K562 (cell line): Measurements from ENCODE around the gene B3GALT6. TPM values are rescaled to one million over a fixed set of nuclear protein-coding genes. Genes with fewer than 3 reads are reported as not detected.

Experiments
- ATAC-seq: fragments of 200-7000 bp; cut with Tn5 transposase; 3 replicates; pipeline ENCODE4 v1.9.1; 2020; ENCODE audit warnings: moderate library complexity
- BruUV-seq: library from RNA; stranded (reverse); fragments of 400-500 nt; replicated peaks from 2 replicates; lab custom pipeline; 2021; lab: Mats Ljungman, UMichigan
- CTCF ChIA-PET: fragments of 300-600 bp; formaldehyde crosslinking; extraction: SDS; loops from one replicate; lab custom pipeline; 2021; ENCODE audit warnings: low intra/inter-chr PET ratio; lab: Yijun Ruan, JAX
- POLR2A ChIA-PET: fragments of 300-600, 350-650 bp; sonication (Branson Sonifier 250); formaldehyde crosslinking; extraction: SDS; loops from one replicate; lab custom pipeline; 2021; ENCODE audit warnings: antibody characterized with exemption, inconsistent platforms; lab: Yijun Ruan, JAX
- DNase-seq, 4 experiments: peaks; one replicate each; pipeline versions ENCODE4 v3.0.0 to v3.0.0-alpha.2; 2011 to 2018; ENCODE audit warnings: low spot score in 3 of 4, mixed read lengths in 3 of 4; ENCODE audit errors: extremely low read depth in 1 of 4
- FAIRE-seq: peaks from 2 replicates; lab custom pipeline; 2011; peaks lifted over from hg19 to GRCh38; lab: Jason Lieb, UNC
- H2AFZ ChIP-seq: 2 replicates; pipeline ENCODE4 v1.6.0; 2011; ENCODE audit warnings: low read depth, low read length, control low read depth, inconsistent platforms
- H3K27ac ChIP-seq: fragments of 200-600 bp; 3 replicates; pipeline ENCODE4 v1.8.0; 2011; ENCODE audit warnings: low read depth, mild to moderate bottlenecking, control low read depth, inconsistent platforms, low read length, moderate library complexity, mixed read lengths; ENCODE audit errors: extremely low read depth
- H3K27me3 ChIP-seq, 2 experiments: fragments of 300-600 bp in 1 of 2; 2 replicates in 1 of 2; 3 replicates in 1 of 2; pipeline versions ENCODE4 v1.6.0 to v1.8.0; 2011; ENCODE audit warnings: inconsistent platforms in 2 of 2, low read length in 2 of 2, mild to moderate bottlenecking in 1 of 2, mixed read lengths in 1 of 2, moderate library complexity in 1 of 2; ENCODE audit not compliant: control insufficient read depth in 2 of 2, insufficient read depth in 2 of 2
- H3K36me3 ChIP-seq: fragments of 300-600 bp; 3 replicates; pipeline ENCODE4 v1.8.0; 2011; ENCODE audit warnings: mild to moderate bottlenecking, low read length, inconsistent platforms; ENCODE audit not compliant: control insufficient read depth, insufficient read depth
- H3K4me1 ChIP-seq, 2 experiments: fragments of 200-600 bp in 1 of 2; replicated peaks in 1 of 2; 2 replicates in 1 of 2; 3 replicates in 1 of 2; pipeline versions ENCODE4 v1.5.1 to v1.8.0; 2011; ENCODE audit warnings: inconsistent platforms in 2 of 2, low read length in 2 of 2, mild to moderate bottlenecking in 1 of 2, mixed read lengths in 1 of 2, moderate library complexity in 1 of 2; ENCODE audit not compliant: control insufficient read depth in 2 of 2, insufficient read depth in 2 of 2
- H3K4me2 ChIP-seq: 2 replicates; pipeline ENCODE4 v1.6.1; 2011; ENCODE audit warnings: low read length, control low read depth, inconsistent platforms, mixed read lengths; ENCODE audit not compliant: insufficient read depth
- H3K4me3 ChIP-seq: fragments of 200-600 bp; sonication (generic), shearing (Covaris generic); 2 replicates; pipeline ENCODE4 v1.5.1; 2016; ENCODE audit warnings: control low read depth, inconsistent platforms
- H3K79me2 ChIP-seq: fragments of 200-600 bp; 3 replicates; pipeline ENCODE4 v1.8.0; 2011; ENCODE audit warnings: low read length, inconsistent platforms; ENCODE audit not compliant: control insufficient read depth, insufficient read depth
- H3K9ac ChIP-seq, 2 experiments: 2 replicates each; pipeline versions ENCODE4 v1.6.0 to v1.6.1; 2011; ENCODE audit warnings: low read depth in 2 of 2, low read length in 2 of 2, control low read depth in 1 of 2, inconsistent platforms in 1 of 2, mild to moderate bottlenecking in 1 of 2, mixed read lengths in 1 of 2; ENCODE audit not compliant: insufficient read depth in 1 of 2
- H3K9me1 ChIP-seq: one replicate; pipeline ENCODE4 v1.6.0; 2011; ENCODE audit warnings: inconsistent platforms, mild to moderate bottlenecking, low read length, moderate library complexity; ENCODE audit not compliant: control insufficient read depth, insufficient read depth
- H3K9me3 ChIP-seq: replicated peaks from 2 replicates; pipeline ENCODE4 v1.5.1; 2011; ENCODE audit warnings: low read depth, low read length, inconsistent platforms; ENCODE audit not compliant: control insufficient read depth, insufficient read depth
- H4K20me1 ChIP-seq: replicated peaks from 2 replicates; pipeline ENCODE4 v1.6.1; 2011; ENCODE audit warnings: low read length, inconsistent platforms, mixed read lengths; ENCODE audit not compliant: control insufficient read depth, insufficient read depth
- CGGBP1 ChIP-seq: fragments of 250-450 bp; sonication (Bioruptor Pico); IDR thresholded peaks from 2 replicates; pipeline ENCODE4 v1.9.0; 2021; ENCODE audit warnings: mild to moderate bottlenecking
- HNRNPH1 ChIP-seq: fragments of 200-400 bp; formaldehyde crosslinking; optimal IDR thresholded peaks from 2 replicates; pipeline ENCODE3; 2017; ENCODE audit warnings: low read depth, mild to moderate bottlenecking, low read length, moderate library complexity
- HNRNPL ChIP-seq: fragments of 200-400 bp; formaldehyde crosslinking; IDR thresholded peaks from 2 replicates; pipeline ENCODE4 v1.6.1; 2017; ENCODE audit warnings: low read depth, mild to moderate bottlenecking, low read length
- POLR2G ChIP-seq: fragments of 200-400 bp; formaldehyde crosslinking; IDR thresholded peaks from 2 replicates; pipeline ENCODE4 v1.6.1; 2017; ENCODE audit warnings: low read depth, mild to moderate bottlenecking, antibody characterized with exemption, low read length, moderate library complexity
- YY1 ChIP-seq, 3 experiments: IDR thresholded peaks; 2 replicates each; pipeline ENCODE4 v1.6.1; 2011; ENCODE audit warnings: low read length in 2 of 3, mild to moderate bottlenecking in 2 of 3, moderate library complexity in 2 of 3, borderline replicate concordance in 1 of 3, control low read depth in 1 of 3, low read depth in 1 of 3; ENCODE audit not compliant: insufficient read depth in 3 of 3, insufficient replicate concordance in 2 of 3, control insufficient read depth in 1 of 3, insufficient read length in 1 of 3; ENCODE audit errors: extremely low read depth in 1 of 3
- ZNF23 ChIP-seq: fragments of 250-450 bp; sonication (Bioruptor Pico); IDR thresholded peaks from 2 replicates; pipeline ENCODE4 v1.4.0; 2020; ENCODE audit warnings: mild to moderate bottlenecking
- ZNF408 ChIP-seq: fragments of 250-450 bp; sonication (Bioruptor Pico); IDR thresholded peaks from 2 replicates; pipeline ENCODE4 v1.4.0; 2020; ENCODE audit warnings: low read depth, mild to moderate bottlenecking, moderate library complexity
- ZNF583 ChIP-seq: fragments of 250-450 bp; sonication (Bioruptor Pico); IDR thresholded peaks from 2 replicates; pipeline ENCODE4 v1.4.0; 2020
- WGBS: fragments of 100-300 bp; shearing (Covaris generic); methylation state at CpG from one replicate; pipeline ENCODE4 v1.1.6; 2016; ENCODE audit warnings: low coverage, mixed read lengths; ENCODE audit not compliant: insufficient coverage; ENCODE audit errors: missing lambda C conversion rate; 5-methylcytosine and 5-hydroxymethylcytosine counted together
- in situ Hi-C: fragments of 300-500 bp; cut with MboI; formaldehyde crosslinking; loops from 4 replicates; pipeline ENCODE4 v1.15.0; 2018; ENCODE audit warnings: inconsistent platforms, mixed read lengths
- intact Hi-C: fragments of 100-400 bp; cut with micrococcal nuclease; formaldehyde crosslinking; loops from 2 replicates; pipeline ENCODE4 v1.14.2; 2022
- polyA plus RNA-seq, 8 experiments: library from polyadenylated mRNA; depleted of rRNA in 4 of 8; stranded (reverse) in 5 of 8; unstranded in 3 of 8; fragments of >200 nt; fragmentation: Nextera tagmentation in 2 of 8; fragmentation: Illumina TruSeq in 1 of 8; extraction: Ambion mirVana in 2 of 8; extraction: Trizol in 1 of 8; gene quantifications; 2 replicates each; pipeline versions ENCODE4 v1.2.1 to v1.2.3, GENCODE V29; 2011 to 2014; ENCODE audit warnings: inconsistent platforms in 1 of 8, missing spikeins in 1 of 8
- total RNA-seq, 7 experiments: library from RNA; depleted of rRNA in 6 of 7; stranded (reverse); fragments of >200 nt in 6 of 7; fragmentation: Illumina TruSeq in 2 of 7; extraction: Trizol in 2 of 7; gene quantifications; 2 replicates each; pipeline versions ENCODE4 v1.2.1 to v1.2.3, GENCODE V29; 2011 to 2021; ENCODE audit warnings: low replicate concordance in 1 of 7

The B3GALT6 gene
- total and polyA plus RNA-seq, 9 of the 15 experiments (the other 6 are each of a cell fraction or from before 2014, with no cell fraction given) = 0.68 to 29.8 (median 9.9) TPM

- ATAC-seq (no peak), FAIRE-seq (no peak), DNase-seq (no peak)
- Histone ChIP-seq H3K9ac (no peak overlapping the region), H3K27me3 (no peaks in the 10 kb centered on the region), H3K9me1 (no peaks in the 10 kb centered on the region), H3K27ac (no peak overlapping the region), H4K20me1 (no peaks in the 10 kb centered on the region), H3K4me3 (no peak overlapping the region), H3K4me1 (peaks cover 0 to 91% of the 10 kb centered on the region in 2 experiments; a peak in 3 of 5 replicates), H3K79me2 (no peaks in the 10 kb centered on the region), H3K4me2 (no peak overlapping the region), H3K9me3 (no peaks in the 10 kb centered on the region), H3K36me3 (no peaks in the 10 kb centered on the region), H2AFZ (no peak overlapping the region)
- BruUV-seq = no TSS peak
- TF ChIP-seq CGGBP1 (CRISPR knock-in tag) (no peak), ZNF23 (CRISPR knock-in tag) (no peak), POLR2G (peak; percentile 46; the same call in 1 of the 2 replicates)
- CTCF ChIA-PET = no interaction called here
- WGBS = 69% methylated on average over 37 of the region's 41 CpGs
- in situ Hi-C loops = no loop called here
- POLR2A ChIA-PET = interaction anchor here (0.7 to 1.6 kb wide), 4 partner anchors 11 to 13 kb away, joined by 3 to 4 read pairs (median 3); partner anchors contain the start of genes B3GALT6 and SDF4
- intact Hi-C loops = no loop called here
Measured at GRCh38 chr1:1242461-1243265, 10.6 kb downstream of the B3GALT6 start.

- TF ChIP-seq HNRNPL (peak; percentile 72; the same call in 1 of the 2 replicates), HNRNPH1 (no peak), ZNF583 (CRISPR knock-in tag) (no peak), ZNF408 (CRISPR knock-in tag) (no peak), YY1 (IDR thresholded peaks at IDR 0.05; ENCODE audit: borderline replicate concordance in 1 of 3, control insufficient read depth in 1 of 3, extremely low read depth in 1 of 3, insufficient read depth in 3 of 3, insufficient read length in 1 of 3, insufficient replicate concordance in 2 of 3, low read depth in 1 of 3, low read length in 2 of 3) (no peak)
- TF ChIP-seq, all 486 proteins: peak for 1
- Histone ChIP-seq H4K20me1 (no peaks in the 10 kb centered on the region), H3K79me2 (no peaks in the 10 kb centered on the region), H2AFZ (no peak overlapping the region), H3K27me3 (no peaks in the 10 kb centered on the region), H3K9me1 (no peaks in the 10 kb centered on the region), H3K9ac (no peak overlapping the region), H3K9me3 (no peaks in the 10 kb centered on the region), H3K27ac (no peak overlapping the region), H3K4me1 (peaks cover 0 to 90% of the 10 kb centered on the region in 2 experiments; a peak in 3 of 5 replicates), H3K4me3 (no peak overlapping the region), H3K4me2 (no peak overlapping the region), H3K36me3 (no peaks in the 10 kb centered on the region)
- no TSS peak for BruUV-seq
- intact Hi-C loops (no loop called here), in situ Hi-C loops (no loop called here)
- ChIA-PET CTCF (no interaction called here), POLR2A (interaction anchor here (0.5 to 1.6 kb wide), 3 partner anchors 12 to 279 kb away, joined by 3 to 4 read pairs (median 3); no protein-coding TSS in a partner anchor)
- no peak for FAIRE-seq
- DNase-seq = no peak
- WGBS = 81% methylated on average over 11 of the region's 23 CpGs
- no peak for ATAC-seq
Measured at GRCh38 chr1:1243266-1243660, 11.2 kb downstream of the B3GALT6 start.
